H1 (cell line): ENCODE results near the gene DEPDC4.

Experiments used
- CHD1 ChIP-seq: IDR thresholded peaks from 2 replicates; pipeline ENCODE4 v1.6.1; 2012; ENCODE audit warnings: low read depth, low read length, improper control_type of control experiment
- HDAC2 ChIP-seq, 2 experiments: fragments of 300-600 bp in 1 of 2; sonication (generic) in 1 of 2; IDR thresholded peaks; 2 replicates each; pipeline ENCODE4 v1.6.1; 2011 to 2012; ENCODE audit warnings: low read depth in 2 of 2, low read length in 2 of 2, mild to moderate bottlenecking in 2 of 2, moderate library complexity in 2 of 2, borderline replicate concordance in 1 of 2, inconsistent platforms in 1 of 2
- JUND ChIP-seq: IDR thresholded peaks from 2 replicates; pipeline ENCODE4 v1.6.1; 2011; ENCODE audit warnings: mild to moderate bottlenecking, improper control_type of control experiment, low read length
- RAD21 ChIP-seq, 2 experiments: IDR thresholded peaks in 1 of 2; conservative IDR thresholded peaks in 1 of 2; 2 replicates each; pipeline ENCODE4 v1.6.1; 2011; ENCODE audit warnings: low read depth in 2 of 2, low read length in 2 of 2, improper control_type of control experiment in 1 of 2, inconsistent platforms in 1 of 2, mild to moderate bottlenecking in 1 of 2, moderate library complexity in 1 of 2
- RXRA ChIP-seq: IDR thresholded peaks from 2 replicates; pipeline ENCODE4 v1.6.1; 2011; ENCODE audit warnings: low read depth, mild to moderate bottlenecking, low read length, moderate library complexity; ENCODE audit not compliant: insufficient read depth
- TF ChIP-seq, protein P1 (sequence below): IDR thresholded peaks from 2 replicates; pipeline ENCODE4 v1.6.1; 2012; ENCODE audit warnings: inconsistent platforms
- TF ChIP-seq, protein P2 (sequence below), 3 experiments: IDR thresholded peaks; 1 replicate in 2 of 3; 2 replicates in 1 of 3; pipeline versions ENCODE4 v1.5.1 to v1.6.1; 2011; ENCODE audit warnings: low read length in 3 of 3, mild to moderate bottlenecking in 3 of 3, inconsistent platforms in 2 of 3, low read depth in 1 of 3, moderate library complexity in 1 of 3; ENCODE audit not compliant: insufficient read depth in 1 of 3; ENCODE audit errors: control extremely low read depth in 1 of 3

DNA sequence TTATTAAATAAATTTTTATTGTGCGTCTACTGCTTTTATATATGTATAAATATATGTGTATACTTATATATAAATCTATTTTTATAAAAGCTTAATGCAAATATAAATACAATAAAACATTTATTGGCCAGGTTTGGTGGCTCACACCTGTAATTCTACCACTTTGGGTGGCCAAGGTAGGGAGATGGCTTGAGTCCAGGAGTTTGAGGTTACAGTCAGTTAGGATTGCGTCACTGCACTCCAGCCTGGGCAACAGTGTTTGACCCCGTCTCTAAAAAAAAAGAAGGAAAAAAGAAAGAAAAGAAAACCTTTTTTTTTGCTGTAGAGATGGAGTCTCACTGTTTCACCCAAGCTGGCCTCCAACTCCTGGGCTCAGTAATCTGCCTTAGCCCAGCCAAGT is 45.4 kb downstream of the DEPDC4 start:
- no peak for TF ChIP-seq JUND
- no peak for TF ChIP-seq RAD21 (IDR thresholded peaks at IDR 0.05 in 1 of 2, conservative IDR thresholded peaks at IDR 0.05 in 1 of 2; ENCODE audit: low read depth in 2 of 2, low read length in 2 of 2)
- no peak for TF ChIP-seq RXRA
- TF ChIP-seq, protein P1, sequence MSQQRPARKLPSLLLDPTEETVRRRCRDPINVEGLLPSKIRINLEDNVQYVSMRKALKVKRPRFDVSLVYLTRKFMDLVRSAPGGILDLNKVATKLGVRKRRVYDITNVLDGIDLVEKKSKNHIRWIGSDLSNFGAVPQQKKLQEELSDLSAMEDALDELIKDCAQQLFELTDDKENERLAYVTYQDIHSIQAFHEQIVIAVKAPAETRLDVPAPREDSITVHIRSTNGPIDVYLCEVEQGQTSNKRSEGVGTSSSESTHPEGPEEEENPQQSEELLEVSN = no peak
- TF ChIP-seq, protein P2, sequence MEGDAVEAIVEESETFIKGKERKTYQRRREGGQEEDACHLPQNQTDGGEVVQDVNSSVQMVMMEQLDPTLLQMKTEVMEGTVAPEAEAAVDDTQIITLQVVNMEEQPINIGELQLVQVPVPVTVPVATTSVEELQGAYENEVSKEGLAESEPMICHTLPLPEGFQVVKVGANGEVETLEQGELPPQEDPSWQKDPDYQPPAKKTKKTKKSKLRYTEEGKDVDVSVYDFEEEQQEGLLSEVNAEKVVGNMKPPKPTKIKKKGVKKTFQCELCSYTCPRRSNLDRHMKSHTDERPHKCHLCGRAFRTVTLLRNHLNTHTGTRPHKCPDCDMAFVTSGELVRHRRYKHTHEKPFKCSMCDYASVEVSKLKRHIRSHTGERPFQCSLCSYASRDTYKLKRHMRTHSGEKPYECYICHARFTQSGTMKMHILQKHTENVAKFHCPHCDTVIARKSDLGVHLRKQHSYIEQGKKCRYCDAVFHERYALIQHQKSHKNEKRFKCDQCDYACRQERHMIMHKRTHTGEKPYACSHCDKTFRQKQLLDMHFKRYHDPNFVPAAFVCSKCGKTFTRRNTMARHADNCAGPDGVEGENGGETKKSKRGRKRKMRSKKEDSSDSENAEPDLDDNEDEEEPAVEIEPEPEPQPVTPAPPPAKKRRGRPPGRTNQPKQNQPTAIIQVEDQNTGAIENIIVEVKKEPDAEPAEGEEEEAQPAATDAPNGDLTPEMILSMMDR (IDR thresholded peaks at IDR 0.05; ENCODE audit: control extremely low read depth in 1 of 3, insufficient read depth in 1 of 3, low read depth in 1 of 3, low read length in 3 of 3) = no peak
- no peak for TF ChIP-seq CHD1
- no peak for TF ChIP-seq HDAC2 (IDR thresholded peaks at IDR 0.05; ENCODE audit: borderline replicate concordance in 1 of 2, low read depth in 2 of 2, low read length in 2 of 2)
